GM04504 (cell line): Measurements from ENCODE around the gene EXD1.
"Not testable (repeated sequence)": the region's sequence is repeated elsewhere in the genome, so short reads cannot be mapped to it uniquely, and the experiment has no call there.

Source experiments
- DNase-seq: peaks from one replicate; pipeline ENCODE4 v3.0.0-alpha.2; 2012; ENCODE audit warnings: low read depth

Gene EXD1

GRCh38 chr15:41139619-41140018, 90.9 kb downstream of the EXD1 start:
- no peak for DNase-seq

DNA sequence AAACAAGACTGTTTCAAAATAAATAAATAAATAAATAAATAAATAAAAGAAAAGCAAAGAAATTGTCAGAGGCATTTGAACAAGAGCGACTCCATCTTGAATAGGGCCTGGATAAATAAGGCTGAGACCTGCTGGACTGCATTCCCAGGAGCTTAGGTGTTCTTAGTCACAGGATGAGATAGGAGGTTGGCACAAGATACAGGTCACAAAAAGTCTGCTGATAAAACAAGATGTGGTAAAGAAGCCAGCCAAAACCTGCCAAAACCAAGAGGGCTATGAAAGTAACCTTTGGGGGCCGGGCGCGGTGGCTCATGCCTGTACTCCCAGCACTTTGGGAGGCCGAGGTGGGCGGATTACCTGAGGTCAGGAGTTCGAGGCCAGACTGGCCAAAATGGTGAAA, 91.4 kb downstream of the EXD1 start:
- not testable (repeated sequence) for DNase-seq

DNA sequence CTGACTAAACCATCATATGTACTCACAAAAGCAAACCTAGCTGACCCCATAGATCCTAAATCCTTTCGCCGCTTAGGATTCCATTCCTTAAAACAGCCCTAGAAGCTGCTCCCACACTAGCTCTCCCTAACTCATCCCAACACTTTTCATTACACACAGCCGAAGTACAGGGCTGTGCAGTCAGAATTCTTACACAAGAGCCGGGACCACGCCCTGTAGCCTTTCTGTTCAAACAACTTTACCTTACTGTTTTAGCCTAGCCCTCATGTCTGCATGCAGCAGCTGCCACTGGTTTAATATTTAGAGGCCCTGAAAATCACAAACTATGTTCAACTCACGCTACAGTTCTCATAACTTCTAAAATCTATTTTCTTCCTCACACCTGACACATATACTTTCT, 95.0 kb downstream of the EXD1 start:
- DNase-seq: not testable (repeated sequence)

GRCh38 chr15:41133454-41133853, 97.1 kb downstream of the EXD1 start:
- DNase-seq: no peak
